ENCODE results near the gene TIMM23.

The TIMM23 gene

GRCh38 chr10:46019177-46019528 is 46.9 kb downstream of the TIMM23 start:
- no peak for FAIRE-seq

GRCh38 chr10:46019569-46020343 is 47.5 kb downstream of the TIMM23 start:
- FAIRE-seq (no peak), DNase-seq (ENCODE audit: insufficient read length, low spot score) (no peak)
- TF ChIP-seq PAX5 (IDR thresholded peaks at IDR 0.05; ENCODE audit: insufficient read depth, low read length, severe bottlenecking) (no peak), POLR2A (IDR thresholded peaks at IDR 0.05; ENCODE audit: low read depth, low read length) (no peak), SPI1 (IDR thresholded peaks at IDR 0.05; ENCODE audit: low read depth, low read length) (peak; percentile 13; the same call in 1 of the 2 replicates), POLR2AphosphoS5 (IDR thresholded peaks at IDR 0.05; ENCODE audit: low read depth, low read length) (no peak), TAF1 (IDR thresholded peaks at IDR 0.05; ENCODE audit: low read depth, low read length) (no peak)

More at GRCh38 chr10:46019177-46019528, 46.9 kb downstream of the TIMM23 start:
- TF ChIP-seq SPI1 (IDR thresholded peaks at IDR 0.05; ENCODE audit: low read depth, low read length) (no peak), POLR2AphosphoS5 (IDR thresholded peaks at IDR 0.05; ENCODE audit: low read depth, low read length) (no peak), PAX5 (IDR thresholded peaks at IDR 0.05; ENCODE audit: insufficient read depth, low read length, severe bottlenecking) (no peak), TAF1 (IDR thresholded peaks at IDR 0.05; ENCODE audit: low read depth, low read length) (no peak), POLR2A (IDR thresholded peaks at IDR 0.05; ENCODE audit: low read depth, low read length) (no peak), POU2F2 (IDR thresholded peaks at IDR 0.05; ENCODE audit: low read depth, low read length) (no peak)
- DNase-seq (ENCODE audit: insufficient read length, low spot score) = no peak

GRCh38 chr10:46020344-46020657 is 48.0 kb downstream of the TIMM23 start:
- DNase-seq (ENCODE audit: insufficient read length, low spot score) = no peak
- FAIRE-seq = no peak
- TF ChIP-seq POLR2A (IDR thresholded peaks at IDR 0.05; ENCODE audit: low read depth, low read length) (no peak), PAX5 (IDR thresholded peaks at IDR 0.05; ENCODE audit: insufficient read depth, low read length, severe bottlenecking) (no peak), POLR2AphosphoS5 (IDR thresholded peaks at IDR 0.05; ENCODE audit: low read depth, low read length) (no peak), TAF1 (IDR thresholded peaks at IDR 0.05; ENCODE audit: low read depth, low read length) (no peak), POU2F2 (IDR thresholded peaks at IDR 0.05; ENCODE audit: low read depth, low read length) (no peak), SPI1 (IDR thresholded peaks at IDR 0.05; ENCODE audit: low read depth, low read length) (no peak)

GRCh38 chr10:46022978-46023702 is 50.9 kb downstream of the TIMM23 start:
- TF ChIP-seq SPI1 (IDR thresholded peaks at IDR 0.05; ENCODE audit: low read depth, low read length) (no peak), POLR2A (IDR thresholded peaks at IDR 0.05; ENCODE audit: low read depth, low read length) (peak; percentile 57; the same call in 1 of the 2 replicates), TAF1 (IDR thresholded peaks at IDR 0.05; ENCODE audit: low read depth, low read length) (no peak), POLR2AphosphoS5 (IDR thresholded peaks at IDR 0.05; ENCODE audit: low read depth, low read length) (peak; percentile 67; the same call in 1 of the 2 replicates), PAX5 (IDR thresholded peaks at IDR 0.05; ENCODE audit: insufficient read depth, low read length, severe bottlenecking) (no peak), POU2F2 (IDR thresholded peaks at IDR 0.05; ENCODE audit: low read depth, low read length) (0 out of 2 replicates have a peak, but pooled peaks have one; percentile 15)
- DNase-seq (ENCODE audit: insufficient read length, low spot score) (peak; percentile 68), FAIRE-seq (no peak)

GRCh38 chr10:46024948-46025347 is 52.7 kb downstream of the TIMM23 start:
- FAIRE-seq (no peak), DNase-seq (ENCODE audit: insufficient read length, low spot score) (no peak)
- TF ChIP-seq PAX5 (IDR thresholded peaks at IDR 0.05; ENCODE audit: insufficient read depth, low read length, severe bottlenecking) (no peak), POLR2A (IDR thresholded peaks at IDR 0.05; ENCODE audit: low read depth, low read length) (no peak), POLR2AphosphoS5 (IDR thresholded peaks at IDR 0.05; ENCODE audit: low read depth, low read length) (no peak), SPI1 (IDR thresholded peaks at IDR 0.05; ENCODE audit: low read depth, low read length) (no peak), TAF1 (IDR thresholded peaks at IDR 0.05; ENCODE audit: low read depth, low read length) (no peak)

- DNase-seq (ENCODE audit: insufficient read length, low spot score) (no peak), FAIRE-seq (no peak)
- no peak for TF ChIP-seq TAF1 (IDR thresholded peaks at IDR 0.05; ENCODE audit: low read depth, low read length)
- no peak for TF ChIP-seq PAX5 (IDR thresholded peaks at IDR 0.05; ENCODE audit: insufficient read depth, low read length, severe bottlenecking)
- no peak for TF ChIP-seq POLR2AphosphoS5 (IDR thresholded peaks at IDR 0.05; ENCODE audit: low read depth, low read length)
- no peak for TF ChIP-seq POU2F2 (IDR thresholded peaks at IDR 0.05; ENCODE audit: low read depth, low read length)
- TF ChIP-seq SPI1 (IDR thresholded peaks at IDR 0.05; ENCODE audit: low read depth, low read length) = no peak
- TF ChIP-seq POLR2A (IDR thresholded peaks at IDR 0.05; ENCODE audit: low read depth, low read length) = no peak
Observed at GRCh38 chr10:46025406-46025805, 53.1 kb downstream of the TIMM23 start.

- DNase-seq (ENCODE audit: insufficient read length, low spot score) = no peak
- TF ChIP-seq POLR2A (IDR thresholded peaks at IDR 0.05; ENCODE audit: low read depth, low read length) (no peak), PAX5 (IDR thresholded peaks at IDR 0.05; ENCODE audit: insufficient read depth, low read length, severe bottlenecking) (no peak), TAF1 (IDR thresholded peaks at IDR 0.05; ENCODE audit: low read depth, low read length) (no peak), POLR2AphosphoS5 (IDR thresholded peaks at IDR 0.05; ENCODE audit: low read depth, low read length) (no peak), POU2F2 (IDR thresholded peaks at IDR 0.05; ENCODE audit: low read depth, low read length) (no peak), SPI1 (IDR thresholded peaks at IDR 0.05; ENCODE audit: low read depth, low read length) (no peak)
- no peak for FAIRE-seq
Observed at GRCh38 chr10:46026106-46026505, 53.8 kb downstream of the TIMM23 start.

- peak; percentile 32 for DNase-seq (ENCODE audit: insufficient read length, low spot score)
- no peak for FAIRE-seq
- TF ChIP-seq POLR2AphosphoS5 (IDR thresholded peaks at IDR 0.05; ENCODE audit: low read depth, low read length) = no peak
Observed at GRCh38 chr10:46028584-46029460, 56.5 kb downstream of the TIMM23 start.

GRCh38 chr10:46029461-46030030 is 57.3 kb downstream of the TIMM23 start:
- FAIRE-seq (no peak), DNase-seq (ENCODE audit: insufficient read length, low spot score) (no peak)
- TF ChIP-seq POLR2AphosphoS5 (IDR thresholded peaks at IDR 0.05; ENCODE audit: low read depth, low read length) (no peak), SPI1 (IDR thresholded peaks at IDR 0.05; ENCODE audit: low read depth, low read length) (no peak), PAX5 (IDR thresholded peaks at IDR 0.05; ENCODE audit: insufficient read depth, low read length, severe bottlenecking) (no peak), TAF1 (IDR thresholded peaks at IDR 0.05; ENCODE audit: low read depth, low read length) (no peak), POU2F2 (IDR thresholded peaks at IDR 0.05; ENCODE audit: low read depth, low read length) (no peak), POLR2A (IDR thresholded peaks at IDR 0.05; ENCODE audit: low read depth, low read length) (no peak)

All from GM12891 (cell line).